ENCODE measurements around the gene STN1. TPM values are rescaled to one million over a fixed set of nuclear protein-coding genes. Genes with fewer than 3 reads are reported as not detected.

The STN1 gene
- polyA plus RNA-seq, 1 of the 3 experiments (the other 2 are of a cell fraction) = 22.1 TPM

DNA sequence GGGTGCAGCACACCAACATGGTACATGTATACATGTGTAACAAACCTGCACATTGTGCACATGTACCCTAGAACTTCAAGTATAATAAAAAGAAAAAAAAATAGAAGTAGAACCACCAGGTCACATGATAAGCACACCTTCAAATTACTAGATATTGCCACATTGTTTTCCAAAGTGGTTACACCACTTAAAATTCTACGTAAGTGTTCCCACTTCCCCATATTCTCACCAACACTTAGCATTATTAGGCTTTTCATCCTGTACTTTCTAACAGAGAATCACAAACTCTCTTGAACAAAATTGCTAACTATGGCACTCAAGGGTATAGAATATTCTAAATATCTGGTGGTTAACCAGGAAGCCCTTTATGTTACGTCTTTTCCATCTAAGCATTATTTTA lies 85.2 kb downstream of the STN1 start:
- H3K27ac ChIP-seq (ENCODE audit: low read depth in 2 of 2, low read length in 1 of 2) = no peak overlapping the region
- TF ChIP-seq TCF12 (IDR thresholded peaks at IDR 0.05) = no peak
- TF ChIP-seq RFX5 (IDR thresholded peaks at IDR 0.05; ENCODE audit: low read length) = no peak
- TF ChIP-seq EZH2phosphoT487 (IDR thresholded peaks at IDR 0.05; ENCODE audit: borderline replicate concordance, low read depth) = no peak
- TF ChIP-seq, protein P1, sequence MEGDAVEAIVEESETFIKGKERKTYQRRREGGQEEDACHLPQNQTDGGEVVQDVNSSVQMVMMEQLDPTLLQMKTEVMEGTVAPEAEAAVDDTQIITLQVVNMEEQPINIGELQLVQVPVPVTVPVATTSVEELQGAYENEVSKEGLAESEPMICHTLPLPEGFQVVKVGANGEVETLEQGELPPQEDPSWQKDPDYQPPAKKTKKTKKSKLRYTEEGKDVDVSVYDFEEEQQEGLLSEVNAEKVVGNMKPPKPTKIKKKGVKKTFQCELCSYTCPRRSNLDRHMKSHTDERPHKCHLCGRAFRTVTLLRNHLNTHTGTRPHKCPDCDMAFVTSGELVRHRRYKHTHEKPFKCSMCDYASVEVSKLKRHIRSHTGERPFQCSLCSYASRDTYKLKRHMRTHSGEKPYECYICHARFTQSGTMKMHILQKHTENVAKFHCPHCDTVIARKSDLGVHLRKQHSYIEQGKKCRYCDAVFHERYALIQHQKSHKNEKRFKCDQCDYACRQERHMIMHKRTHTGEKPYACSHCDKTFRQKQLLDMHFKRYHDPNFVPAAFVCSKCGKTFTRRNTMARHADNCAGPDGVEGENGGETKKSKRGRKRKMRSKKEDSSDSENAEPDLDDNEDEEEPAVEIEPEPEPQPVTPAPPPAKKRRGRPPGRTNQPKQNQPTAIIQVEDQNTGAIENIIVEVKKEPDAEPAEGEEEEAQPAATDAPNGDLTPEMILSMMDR (IDR thresholded peaks at IDR 0.05) = no peak
- TF ChIP-seq GABPA (IDR thresholded peaks at IDR 0.05; ENCODE audit: low read depth) = no peak
- no peak for TF ChIP-seq RXRA (IDR thresholded peaks at IDR 0.05; ENCODE audit: borderline replicate concordance, low read depth)
- no peak for TF ChIP-seq FOXJ3 (CRISPR knock-in tag; IDR thresholded peaks at IDR 0.05)
- no peak for TF ChIP-seq TEAD4 (IDR thresholded peaks at IDR 0.05; ENCODE audit: borderline replicate concordance, insufficient read depth)
- TF ChIP-seq ELF1 (IDR thresholded peaks at IDR 0.05) = no peak
- no peak for TF ChIP-seq GATA2 (CRISPR knock-in tag; IDR thresholded peaks at IDR 0.05)
- peaks cover 0 to 3% of the 10 kb centered on the region in 2 experiments for H3K36me3 ChIP-seq (replicated peaks in 1 of 2; ENCODE audit: control insufficient read depth in 1 of 2, insufficient read depth in 2 of 2, low read length in 1 of 2)
- peaks cover 10 to 18% of the 10 kb centered on the region in 2 experiments; a peak in 2 of 4 replicates for H3K4me1 ChIP-seq (ENCODE audit: control insufficient read depth in 1 of 2, insufficient read depth in 2 of 2, low read depth in 1 of 2, low read length in 1 of 2)
- no peak for DNase-seq
- no peaks in the 10 kb centered on the region for H4K20me1 ChIP-seq (ENCODE audit: insufficient read depth)
- H3F3A ChIP-seq (replicated peaks; ENCODE audit: insufficient read depth) = no peaks in the 10 kb centered on the region
- peaks cover 14% of the 10 kb centered on the region for H3K79me2 ChIP-seq (ENCODE audit: insufficient read depth)
- H3K9me2 ChIP-seq = no peaks in the 10 kb centered on the region
- POLR2A ChIA-PET = no interaction called here
- H2AFZ ChIP-seq (ENCODE audit: low read depth) = no peak overlapping the region
- WGBS (ENCODE audit: low lambda C conversion rate) = 96% methylated on average over 2 of the region's 2 CpGs
- CTCF ChIA-PET = no interaction called here
- no peak overlapping the region for H3K9ac ChIP-seq
- H3K27me3 ChIP-seq (ENCODE audit: insufficient read depth) = no peaks in the 10 kb centered on the region
- no peak overlapping the region for H3K4me2 ChIP-seq
- no peaks in the 10 kb centered on the region for H3K9me3 ChIP-seq
- no peak overlapping the region for H3K4me3 ChIP-seq (ENCODE audit: low read depth in 2 of 2, low read length in 1 of 2)

Other genes with a start within 250 kb of the STN1 start
- 2.1 and 2.5 TPM in 2 replicates for gene SH3PXD2A, start 62.6 kb downstream of the STN1 start, polyA plus RNA-seq (2012; rRNA removed)
- 3.4 and 4.0 TPM in 2 replicates for gene SLK, start 49.0 kb upstream of the STN1 start, polyA plus RNA-seq (2012; rRNA removed)
- gene COL17A1, start 167.7 kb upstream of the STN1 start, polyA plus RNA-seq (2012; rRNA removed) = 0.06 and 0.12 TPM in 2 replicates
- gene SFR1, start 204.0 kb upstream of the STN1 start, polyA plus RNA-seq (2012; rRNA removed) = 1.5 and 1.8 TPM in 2 replicates